NCI-H2196 treated with DMSO at 0.1 percent for 48 hours (cell line): Measurements from ENCODE around the gene SLC8A2.
A peak's percentile ranks its signal among the peaks of the same experiment; 100 is the strongest.

Experiments used
- DNase-seq: peaks from one replicate; lab custom pipeline; 2025; ENCODE audit not compliant: unreplicated experiment; lab: John Stamatoyannopoulos, UW

Gene SLC8A2

GRCh38 chr19:47505506-47505905 is 33.8 kb upstream of the SLC8A2 start:
- DNase-seq: no peak

GRCh38 chr19:47503826-47504150 is 32.1 kb upstream of the SLC8A2 start:
- no peak for DNase-seq

GRCh38 chr19:47503130-47503825 is 31.6 kb upstream of the SLC8A2 start:
- no peak for DNase-seq

GRCh38 chr19:47499863-47500830 is 28.5 kb upstream of the SLC8A2 start:
- DNase-seq: no peak

GRCh38 chr19:47499371-47499770 is 27.7 kb upstream of the SLC8A2 start:
- DNase-seq: no peak

- no peak for DNase-seq
These were observed 26.9 kb upstream of the SLC8A2 start for GRCh38 chr19:47498561-47498960.

- DNase-seq: no peak
These were observed 26.3 kb upstream of the SLC8A2 start for GRCh38 chr19:47497821-47498520.

GRCh38 chr19:47497050-47497766 is 25.5 kb upstream of the SLC8A2 start:
- DNase-seq: peak; percentile 80

- no peak for DNase-seq
These were observed 24.0 kb upstream of the SLC8A2 start for GRCh38 chr19:47495478-47496372.

- DNase-seq: peak; percentile 42
These were observed 23.0 kb upstream of the SLC8A2 start for GRCh38 chr19:47494729-47495128.

- no peak for DNase-seq
These were observed 22.5 kb upstream of the SLC8A2 start for GRCh38 chr19:47494211-47494547.

- DNase-seq: no peak
These were observed 21.9 kb upstream of the SLC8A2 start for GRCh38 chr19:47493378-47494210.

GRCh38 chr19:47492571-47493377 is 21.1 kb upstream of the SLC8A2 start:
- DNase-seq: no peak

- DNase-seq: no peak
These were observed 20.4 kb upstream of the SLC8A2 start for GRCh38 chr19:47492137-47492533.

GRCh38 chr19:47491358-47492136 is 19.9 kb upstream of the SLC8A2 start:
- DNase-seq: no peak

GRCh38 chr19:47490847-47491246 is 19.2 kb upstream of the SLC8A2 start:
- DNase-seq: no peak

GRCh38 chr19:47490031-47490430 is 18.3 kb upstream of the SLC8A2 start:
- DNase-seq: no peak
